ENCODE measurements around the gene CREB5.

GRCh38 chr7:28411876-28412662 is at the start of gene CREB5:
- TF ChIP-seq POLR2A (IDR thresholded peaks at IDR 0.05; ENCODE audit: low read depth, low read length) (peak; percentile 54; the same call in 1 of the 2 replicates), POLR2AphosphoS5 (IDR thresholded peaks at IDR 0.05; ENCODE audit: low read depth, low read length) (peak; percentile 42; the same call in 1 of the 2 replicates), TAF1 (IDR thresholded peaks at IDR 0.05; ENCODE audit: borderline replicate concordance, low read depth, low read length) (no peak)

All from GM12892 (cell line).